Measurements from ENCODE around the gene FNIP2.

DNA sequence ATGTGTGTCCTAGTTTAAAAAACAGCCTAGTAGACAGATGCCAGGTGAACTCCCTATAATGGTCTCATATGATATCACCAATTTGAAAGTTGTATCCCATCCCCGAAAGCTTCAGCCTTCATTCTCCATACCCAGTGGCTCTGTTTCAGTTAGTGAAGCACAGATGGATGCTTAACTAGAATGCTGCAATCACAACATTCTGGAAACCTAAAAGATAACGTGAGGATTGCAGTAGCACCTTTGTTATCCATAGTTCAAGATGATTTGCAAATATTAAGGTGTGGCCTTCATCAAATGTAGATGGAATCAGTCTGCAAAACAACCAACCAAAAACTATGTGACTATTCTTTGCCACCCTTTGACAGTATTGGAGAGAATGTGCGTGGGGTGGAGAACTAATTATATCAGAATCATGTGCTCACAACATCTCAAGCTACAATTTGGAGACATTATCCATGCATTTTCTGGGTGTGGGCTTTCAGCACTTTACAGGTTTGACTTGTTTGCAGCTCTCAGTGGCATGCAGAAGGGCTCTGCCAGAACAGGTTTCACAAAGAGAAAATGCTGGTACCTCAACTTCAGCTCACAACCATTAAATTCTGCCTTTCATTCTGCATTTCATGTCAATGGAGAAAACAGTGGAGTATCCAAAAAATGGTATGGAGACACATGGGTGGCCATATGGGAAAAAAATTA is 27.4 kb upstream of the FNIP2 start:
- TF ChIP-seq, protein P1, sequence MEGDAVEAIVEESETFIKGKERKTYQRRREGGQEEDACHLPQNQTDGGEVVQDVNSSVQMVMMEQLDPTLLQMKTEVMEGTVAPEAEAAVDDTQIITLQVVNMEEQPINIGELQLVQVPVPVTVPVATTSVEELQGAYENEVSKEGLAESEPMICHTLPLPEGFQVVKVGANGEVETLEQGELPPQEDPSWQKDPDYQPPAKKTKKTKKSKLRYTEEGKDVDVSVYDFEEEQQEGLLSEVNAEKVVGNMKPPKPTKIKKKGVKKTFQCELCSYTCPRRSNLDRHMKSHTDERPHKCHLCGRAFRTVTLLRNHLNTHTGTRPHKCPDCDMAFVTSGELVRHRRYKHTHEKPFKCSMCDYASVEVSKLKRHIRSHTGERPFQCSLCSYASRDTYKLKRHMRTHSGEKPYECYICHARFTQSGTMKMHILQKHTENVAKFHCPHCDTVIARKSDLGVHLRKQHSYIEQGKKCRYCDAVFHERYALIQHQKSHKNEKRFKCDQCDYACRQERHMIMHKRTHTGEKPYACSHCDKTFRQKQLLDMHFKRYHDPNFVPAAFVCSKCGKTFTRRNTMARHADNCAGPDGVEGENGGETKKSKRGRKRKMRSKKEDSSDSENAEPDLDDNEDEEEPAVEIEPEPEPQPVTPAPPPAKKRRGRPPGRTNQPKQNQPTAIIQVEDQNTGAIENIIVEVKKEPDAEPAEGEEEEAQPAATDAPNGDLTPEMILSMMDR (IDR thresholded peaks at IDR 0.05) = no peak
- TF ChIP-seq ZFX (IDR thresholded peaks at IDR 0.05; ENCODE audit: borderline replicate concordance) = no peak
